GM23338 (cell line): ENCODE data around the gene CEP131. TPM values are rescaled to one million over a fixed set of nuclear protein-coding genes. Genes with fewer than 3 reads are reported as not detected.

Source experiments
- ATAC-seq: fragments of 200-7000 bp; cut with Tn5 transposase; 3 replicates; pipeline ENCODE4 v1.9.1; 2020
- DNase-seq: peaks from one replicate; pipeline ENCODE4 v3.0.0-alpha.2; 2015; ENCODE audit warnings: low spot score
- H2AFZ ChIP-seq: fragments of 200-600 bp; sonication (generic); 2 replicates; pipeline ENCODE4 v1.8.0; 2016; ENCODE audit warnings: antibody characterized with exemption, mild to moderate bottlenecking, moderate library complexity
- H3F3A ChIP-seq: fragments of 200-600 bp; sonication (generic); replicated peaks from 2 replicates; pipeline ENCODE4 v1.8.0; 2017; ENCODE audit warnings: antibody characterized with exemption, mixed run types, low read depth
- H3K27ac ChIP-seq: fragments of 200-600 bp; sonication (generic); 2 replicates; pipeline ENCODE4 v1.6.1; 2016; ENCODE audit warnings: low read depth
- H3K27me3 ChIP-seq: fragments of 200-600 bp; sonication (generic); 2 replicates; pipeline ENCODE4 v1.8.0; 2016; ENCODE audit warnings: mild to moderate bottlenecking, mixed run types, moderate library complexity; ENCODE audit not compliant: insufficient read depth
- H3K36me3 ChIP-seq: fragments of 200-600 bp; sonication (generic); 2 replicates; pipeline ENCODE4 v1.8.0; 2016; ENCODE audit warnings: mild to moderate bottlenecking; ENCODE audit not compliant: insufficient read depth
- H3K4me1 ChIP-seq: fragments of 200-600 bp; sonication (generic); 2 replicates; pipeline ENCODE4 v1.8.0; 2016; ENCODE audit warnings: mild to moderate bottlenecking, moderate library complexity; ENCODE audit not compliant: insufficient read depth
- H3K4me2 ChIP-seq: fragments of 200-600 bp; sonication (generic); 2 replicates; pipeline ENCODE4 v1.7.1; 2017; ENCODE audit warnings: mixed run types
- H3K4me3 ChIP-seq: fragments of 200-600 bp; sonication (generic); 2 replicates; pipeline ENCODE4 v1.6.1; 2016; ENCODE audit warnings: mixed run types
- H3K79me2 ChIP-seq: fragments of 200-600 bp; sonication (generic); replicated peaks from 2 replicates; pipeline ENCODE4 v1.8.0; 2017; ENCODE audit warnings: mild to moderate bottlenecking; ENCODE audit not compliant: insufficient read depth
- H3K9me2 ChIP-seq: fragments of 200-600 bp; sonication (generic); 2 replicates; pipeline ENCODE4 v1.8.0; 2017; ENCODE audit not compliant: insufficient read depth
- H4K20me1 ChIP-seq: fragments of 200-600 bp; sonication (generic); replicated peaks from 2 replicates; pipeline ENCODE4 v1.8.0; 2017; ENCODE audit warnings: mild to moderate bottlenecking; ENCODE audit not compliant: insufficient read depth
- H3K27ac Mint-ChIP-seq: 2 replicates; pipeline ENCODE4 v1.8.0; 2020; ENCODE audit warnings: inconsistent platforms, mild to moderate bottlenecking, moderate library complexity, mixed read lengths
- H3K27me3 Mint-ChIP-seq: 3 replicates; pipeline ENCODE4 v1.8.0; 2022; ENCODE audit warnings: low read depth, mild to moderate bottlenecking, moderate library complexity, mixed read lengths, inconsistent platforms; ENCODE audit not compliant: insufficient read depth, poor library complexity
- H3K36me3 Mint-ChIP-seq: 3 replicates; pipeline ENCODE4 v1.8.0; 2021; ENCODE audit warnings: low read depth, mild to moderate bottlenecking, inconsistent platforms, moderate library complexity, mixed read lengths
- H3K4me1 Mint-ChIP-seq: 3 replicates; pipeline ENCODE4 v1.8.0; 2020; ENCODE audit warnings: mild to moderate bottlenecking, inconsistent platforms, mixed read lengths
- H3K4me3 Mint-ChIP-seq: 3 replicates; pipeline ENCODE4 v1.8.0; 2021; ENCODE audit warnings: moderate library complexity, mild to moderate bottlenecking, inconsistent platforms, mixed read lengths
- H3K9me3 Mint-ChIP-seq: 3 replicates; pipeline ENCODE4 v1.8.0; 2020; ENCODE audit warnings: moderate library complexity, mild to moderate bottlenecking, inconsistent platforms, mixed read lengths
- CTCF ChIP-seq, 2 experiments: fragments of 200-600 bp in 1 of 2; sonication (generic) in 1 of 2; conservative IDR thresholded peaks; 2 replicates each; pipeline versions ENCODE4 v1.5.1 to v1.6.1; 2016 to 2017; ENCODE audit warnings: antibody characterized with exemption in 2 of 2, low read depth in 2 of 2, mild to moderate bottlenecking in 2 of 2, moderate library complexity in 1 of 2
- EZH2phosphoT487 ChIP-seq: fragments of 200-600 bp; sonication (generic); IDR thresholded peaks from one replicate; pipeline ENCODE4 v1.8.1; 2018; ENCODE audit warnings: antibody characterized with exemption; ENCODE audit not compliant: unreplicated experiment
- JUNB ChIP-seq: IDR thresholded peaks from one replicate; pipeline ENCODE4 v1.6.1; 2016; ENCODE audit warnings: antibody characterized with exemption; ENCODE audit not compliant: unreplicated experiment
- POLR2AphosphoS5 ChIP-seq: IDR thresholded peaks from 2 replicates; pipeline ENCODE4 v1.6.1; 2016; ENCODE audit warnings: antibody characterized with exemption, low read depth
- ZNF114 ChIP-seq: fragments of 250-450 bp; sonication (Bioruptor Pico); IDR thresholded peaks from 2 replicates; pipeline ENCODE4 v1.5.0; 2020; ENCODE audit warnings: mild to moderate bottlenecking, moderate library complexity
- ZNF331 ChIP-seq: fragments of 250-450 bp; sonication (Bioruptor Pico); IDR thresholded peaks from 2 replicates; pipeline ENCODE4 v1.5.0; 2020; ENCODE audit warnings: low read depth, mild to moderate bottlenecking, moderate library complexity
- polyA plus RNA-seq: library from polyadenylated mRNA; unstranded; fragments of >200 nt; fragmentation: Nextera tagmentation; extraction: Ambion mirVana; gene quantifications from 2 replicates; pipeline ENCODE4 v1.2.1, GENCODE V29; 2016
- total RNA-seq: library from RNA; depleted of rRNA; stranded (reverse); fragments of >200 nt; shearing (Covaris generic); gene quantifications from 2 replicates; pipeline ENCODE4 v1.2.3, GENCODE V29; 2014
- TF ChIP-seq, protein P1 (sequence below): fragments of 250-450 bp; sonication (Bioruptor Pico); IDR thresholded peaks from 2 replicates; pipeline ENCODE4 v1.5.0; 2020; ENCODE audit warnings: mild to moderate bottlenecking, moderate library complexity
- TF ChIP-seq, protein P2 (sequence below): IDR thresholded peaks from one replicate; pipeline ENCODE4 v1.6.1; 2018; ENCODE audit warnings: antibody characterized with exemption; ENCODE audit not compliant: unreplicated experiment

The CEP131 gene
- total and polyA plus RNA-seq, 2 experiments from 2014 or later: 26.8 to 35.5 TPM

- Mint-ChIP-seq H3K4me1 (no peaks in the 10 kb centered on the region), H3K4me3 (no peak overlapping the region), H3K27me3 (peaks cover 2% of the 10 kb centered on the region), H3K27ac (no peak overlapping the region), H3K36me3 (peaks cover 12% of the 10 kb centered on the region; the same call in 2 of the 3 replicates), H3K9me3 (no peaks in the 10 kb centered on the region)
- Histone ChIP-seq H3K9me2 (no peaks in the 10 kb centered on the region), H3K4me1 (no peaks in the 10 kb centered on the region), H3K36me3 (no peaks in the 10 kb centered on the region; the same call in 1 of the 2 replicates), H2AFZ (no peak overlapping the region), H3K79me2 (no peaks in the 10 kb centered on the region), H3K27me3 (no peaks in the 10 kb centered on the region), H3F3A (no peaks in the 10 kb centered on the region), H3K4me3 (no peak overlapping the region), H4K20me1 (no peaks in the 10 kb centered on the region), H3K4me2 (no peak overlapping the region), H3K27ac (no peak overlapping the region)
- no peak for DNase-seq
- ATAC-seq: no peak
- TF ChIP-seq JUNB (no peak), ZNF114 (no peak), POLR2AphosphoS5 (no peak)
Observed at GRCh38 chr17:81196505-81197408, 26.0 kb downstream of the CEP131 start.

DNA sequence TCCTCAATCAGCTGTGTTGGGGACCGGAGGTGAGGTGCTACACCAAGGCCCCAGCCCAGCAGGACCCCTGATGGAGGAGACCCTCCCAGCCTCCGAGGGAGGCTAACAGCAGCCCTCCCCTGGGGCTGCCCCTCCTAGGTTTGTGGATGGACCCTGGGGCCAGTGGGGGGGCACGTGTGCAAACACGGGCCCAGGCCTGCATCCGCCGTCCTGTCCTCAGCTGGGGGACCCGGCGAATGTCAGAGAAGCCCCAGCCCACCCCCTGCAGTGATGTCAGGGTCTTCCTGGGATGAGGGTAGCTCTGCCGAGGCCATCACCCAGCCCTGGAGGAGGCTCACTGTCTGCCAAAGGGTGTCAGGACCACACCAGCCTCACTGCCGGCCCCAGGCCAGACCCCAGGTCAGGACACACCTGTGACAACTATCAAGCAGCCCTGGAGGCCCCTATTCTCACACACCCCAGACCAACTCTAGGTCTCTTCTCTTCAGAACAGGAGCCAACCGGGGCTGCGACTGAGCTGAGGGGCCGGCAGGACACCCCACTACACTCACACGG lies 26.7 kb downstream of the CEP131 start:
- no peak overlapping the region for H3K27ac ChIP-seq
- no peaks in the 10 kb centered on the region for H3K4me1 Mint-ChIP-seq
- peaks cover 9% of the 10 kb centered on the region; the same call in 1 of the 3 replicates for H3K36me3 Mint-ChIP-seq
- H3K4me2 ChIP-seq: no peak overlapping the region
- H3K9me2 ChIP-seq: no peaks in the 10 kb centered on the region
- no peaks in the 10 kb centered on the region for H3K79me2 ChIP-seq
- DNase-seq (no peak), ATAC-seq (no peak)
- H3K9me3 Mint-ChIP-seq: no peaks in the 10 kb centered on the region
- peaks cover 2% of the 10 kb centered on the region for H3K27me3 Mint-ChIP-seq
- H3K4me3 Mint-ChIP-seq: no peak overlapping the region
- H3F3A ChIP-seq: no peaks in the 10 kb centered on the region
- H2AFZ ChIP-seq: no peak overlapping the region
- H3K4me3 ChIP-seq: no peak overlapping the region
- H4K20me1 ChIP-seq: no peaks in the 10 kb centered on the region
- no peaks in the 10 kb centered on the region for H3K27me3 ChIP-seq
- no peak overlapping the region for H3K27ac Mint-ChIP-seq
- no peaks in the 10 kb centered on the region; the same call in 1 of the 2 replicates for H3K36me3 ChIP-seq
- H3K4me1 ChIP-seq: no peaks in the 10 kb centered on the region
- no peak for TF ChIP-seq POLR2AphosphoS5
- TF ChIP-seq, protein P1, sequence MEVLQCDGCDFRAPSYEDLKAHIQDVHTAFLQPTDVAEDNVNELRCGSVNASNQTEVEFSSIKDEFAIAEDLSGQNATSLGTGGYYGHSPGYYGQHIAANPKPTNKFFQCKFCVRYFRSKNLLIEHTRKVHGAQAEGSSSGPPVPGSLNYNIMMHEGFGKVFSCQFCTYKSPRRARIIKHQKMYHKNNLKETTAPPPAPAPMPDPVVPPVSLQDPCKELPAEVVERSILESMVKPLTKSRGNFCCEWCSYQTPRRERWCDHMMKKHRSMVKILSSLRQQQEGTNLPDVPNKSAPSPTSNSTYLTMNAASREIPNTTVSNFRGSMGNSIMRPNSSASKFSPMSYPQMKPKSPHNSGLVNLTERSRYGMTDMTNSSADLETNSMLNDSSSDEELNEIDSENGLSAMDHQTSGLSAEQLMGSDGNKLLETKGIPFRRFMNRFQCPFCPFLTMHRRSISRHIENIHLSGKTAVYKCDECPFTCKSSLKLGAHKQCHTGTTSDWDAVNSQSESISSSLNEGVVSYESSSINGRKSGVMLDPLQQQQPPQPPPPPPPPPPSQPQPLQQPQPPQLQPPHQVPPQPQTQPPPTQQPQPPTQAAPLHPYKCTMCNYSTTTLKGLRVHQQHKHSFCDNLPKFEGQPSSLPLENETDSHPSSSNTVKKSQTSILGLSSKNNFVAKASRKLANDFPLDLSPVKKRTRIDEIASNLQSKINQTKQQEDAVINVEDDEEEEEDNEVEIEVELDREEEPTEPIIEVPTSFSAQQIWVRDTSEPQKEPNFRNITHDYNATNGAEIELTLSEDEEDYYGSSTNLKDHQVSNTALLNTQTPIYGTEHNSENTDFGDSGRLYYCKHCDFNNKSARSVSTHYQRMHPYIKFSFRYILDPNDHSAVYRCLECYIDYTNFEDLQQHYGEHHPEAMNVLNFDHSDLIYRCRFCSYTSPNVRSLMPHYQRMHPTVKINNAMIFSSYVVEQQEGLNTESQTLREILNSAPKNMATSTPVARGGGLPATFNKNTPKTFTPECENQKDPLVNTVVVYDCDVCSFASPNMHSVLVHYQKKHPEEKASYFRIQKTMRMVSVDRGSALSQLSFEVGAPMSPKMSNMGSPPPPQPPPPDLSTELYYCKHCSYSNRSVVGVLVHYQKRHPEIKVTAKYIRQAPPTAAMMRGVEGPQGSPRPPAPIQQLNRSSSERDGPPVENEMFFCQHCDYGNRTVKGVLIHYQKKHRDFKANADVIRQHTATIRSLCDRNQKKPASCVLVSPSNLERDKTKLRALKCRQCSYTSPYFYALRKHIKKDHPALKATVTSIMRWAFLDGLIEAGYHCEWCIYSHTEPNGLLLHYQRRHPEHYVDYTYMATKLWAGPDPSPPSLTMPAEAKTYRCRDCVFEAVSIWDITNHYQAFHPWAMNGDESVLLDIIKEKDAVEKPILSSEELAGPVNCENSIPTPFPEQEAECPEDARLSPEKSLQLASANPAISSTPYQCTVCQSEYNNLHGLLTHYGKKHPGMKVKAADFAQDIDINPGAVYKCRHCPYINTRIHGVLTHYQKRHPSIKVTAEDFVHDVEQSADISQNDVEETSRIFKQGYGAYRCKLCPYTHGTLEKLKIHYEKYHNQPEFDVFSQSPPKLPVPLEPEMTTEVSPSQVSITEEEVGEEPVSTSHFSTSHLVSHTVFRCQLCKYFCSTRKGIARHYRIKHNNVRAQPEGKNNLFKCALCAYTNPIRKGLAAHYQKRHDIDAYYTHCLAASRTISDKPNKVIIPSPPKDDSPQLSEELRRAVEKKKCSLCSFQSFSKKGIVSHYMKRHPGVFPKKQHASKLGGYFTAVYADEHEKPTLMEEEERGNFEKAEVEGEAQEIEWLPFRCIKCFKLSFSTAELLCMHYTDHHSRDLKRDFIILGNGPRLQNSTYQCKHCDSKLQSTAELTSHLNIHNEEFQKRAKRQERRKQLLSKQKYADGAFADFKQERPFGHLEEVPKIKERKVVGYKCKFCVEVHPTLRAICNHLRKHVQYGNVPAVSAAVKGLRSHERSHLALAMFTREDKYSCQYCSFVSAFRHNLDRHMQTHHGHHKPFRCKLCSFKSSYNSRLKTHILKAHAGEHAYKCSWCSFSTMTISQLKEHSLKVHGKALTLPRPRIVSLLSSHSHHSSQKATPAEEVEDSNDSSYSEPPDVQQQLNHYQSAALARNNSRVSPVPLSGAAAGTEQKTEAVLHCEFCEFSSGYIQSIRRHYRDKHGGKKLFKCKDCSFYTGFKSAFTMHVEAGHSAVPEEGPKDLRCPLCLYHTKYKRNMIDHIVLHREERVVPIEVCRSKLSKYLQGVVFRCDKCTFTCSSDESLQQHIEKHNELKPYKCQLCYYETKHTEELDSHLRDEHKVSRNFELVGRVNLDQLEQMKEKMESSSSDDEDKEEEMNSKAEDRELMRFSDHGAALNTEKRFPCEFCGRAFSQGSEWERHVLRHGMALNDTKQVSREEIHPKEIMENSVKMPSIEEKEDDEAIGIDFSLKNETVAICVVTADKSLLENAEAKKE: no peak
- no peak for TF ChIP-seq EZH2phosphoT487
- TF ChIP-seq ZNF331: no peak
- TF ChIP-seq CTCF (conservative IDR thresholded peaks at IDR 0.05; ENCODE audit: low read depth in 2 of 2): no peak
- TF ChIP-seq, protein P2, sequence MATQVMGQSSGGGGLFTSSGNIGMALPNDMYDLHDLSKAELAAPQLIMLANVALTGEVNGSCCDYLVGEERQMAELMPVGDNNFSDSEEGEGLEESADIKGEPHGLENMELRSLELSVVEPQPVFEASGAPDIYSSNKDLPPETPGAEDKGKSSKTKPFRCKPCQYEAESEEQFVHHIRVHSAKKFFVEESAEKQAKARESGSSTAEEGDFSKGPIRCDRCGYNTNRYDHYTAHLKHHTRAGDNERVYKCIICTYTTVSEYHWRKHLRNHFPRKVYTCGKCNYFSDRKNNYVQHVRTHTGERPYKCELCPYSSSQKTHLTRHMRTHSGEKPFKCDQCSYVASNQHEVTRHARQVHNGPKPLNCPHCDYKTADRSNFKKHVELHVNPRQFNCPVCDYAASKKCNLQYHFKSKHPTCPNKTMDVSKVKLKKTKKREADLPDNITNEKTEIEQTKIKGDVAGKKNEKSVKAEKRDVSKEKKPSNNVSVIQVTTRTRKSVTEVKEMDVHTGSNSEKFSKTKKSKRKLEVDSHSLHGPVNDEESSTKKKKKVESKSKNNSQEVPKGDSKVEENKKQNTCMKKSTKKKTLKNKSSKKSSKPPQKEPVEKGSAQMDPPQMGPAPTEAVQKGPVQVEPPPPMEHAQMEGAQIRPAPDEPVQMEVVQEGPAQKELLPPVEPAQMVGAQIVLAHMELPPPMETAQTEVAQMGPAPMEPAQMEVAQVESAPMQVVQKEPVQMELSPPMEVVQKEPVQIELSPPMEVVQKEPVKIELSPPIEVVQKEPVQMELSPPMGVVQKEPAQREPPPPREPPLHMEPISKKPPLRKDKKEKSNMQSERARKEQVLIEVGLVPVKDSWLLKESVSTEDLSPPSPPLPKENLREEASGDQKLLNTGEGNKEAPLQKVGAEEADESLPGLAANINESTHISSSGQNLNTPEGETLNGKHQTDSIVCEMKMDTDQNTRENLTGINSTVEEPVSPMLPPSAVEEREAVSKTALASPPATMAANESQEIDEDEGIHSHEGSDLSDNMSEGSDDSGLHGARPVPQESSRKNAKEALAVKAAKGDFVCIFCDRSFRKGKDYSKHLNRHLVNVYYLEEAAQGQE: no peak
